HCT116 (cell line): ENCODE measurements around the gene MTSS2. TPM values are rescaled to one million over a fixed set of nuclear protein-coding genes. Genes with fewer than 3 reads are reported as not detected.

Experiments
- ATAC-seq: fragments of 200-7000 bp; cut with Tn5 transposase; 2 replicates; pipeline ENCODE4 v1.9.1; 2020; ENCODE audit warnings: mild to moderate bottlenecking, moderate library complexity
- BruUV-seq: library from RNA; stranded (reverse); fragments of 400-500 nt; replicated peaks from 2 replicates; lab custom pipeline; 2021; lab: Mats Ljungman, UMichigan
- CTCF ChIA-PET: fragments of 300-600 bp; sonication (Branson Sonifier 250); formaldehyde crosslinking; loops from one replicate; lab custom pipeline; 2021; ENCODE audit warnings: antibody characterized with exemption; lab: Charles Lee
- POLR2A ChIA-PET: fragments of 300-600, 350-600 bp; sonication (Branson Sonifier 250); formaldehyde crosslinking; loops from one replicate; lab custom pipeline; 2021; ENCODE audit warnings: antibody characterized with exemption; lab: Charles Lee
- RAD21 ChIA-PET, 2 experiments: fragments of 300-600 bp; sonication (Branson Sonifier 250); formaldehyde crosslinking; loops; one replicate each; lab custom pipeline; 2023; ENCODE audit warnings: low total read pairs in 2 of 2; ENCODE audit not compliant: uncharacterized antibody in 2 of 2, unreplicated experiment in 2 of 2, low non-redundant PET in 1 of 2; lab: Charles Lee
- DNase-seq: peaks from one replicate; pipeline ENCODE4 v3.0.0-alpha.2; 2010; ENCODE audit warnings: low read depth, low spot score
- H2AFZ ChIP-seq: fragments of 200-600 bp; shearing (Covaris generic), sonication (generic); 2 replicates; pipeline ENCODE4 v1.6.1; 2017; ENCODE audit warnings: low read depth, mixed run types, mixed read lengths, antibody characterized with exemption, low read length; ENCODE audit not compliant: poor library complexity, severe bottlenecking
- H3K27ac ChIP-seq: 2 replicates; pipeline ENCODE4 v1.5.1; 2012; ENCODE audit warnings: low read depth, low read length
- H3K27me3 ChIP-seq: fragments of 200-600 bp; sonication (generic); 2 replicates; pipeline ENCODE4 v1.6.1; 2016; ENCODE audit warnings: mixed run types, low read length, mixed read lengths; ENCODE audit not compliant: insufficient read depth
- H3K36me3 ChIP-seq, 2 experiments: fragments of 200-500 bp in 1 of 2; fragments of 200-600 bp in 1 of 2; sonication (Bioruptor generic) in 1 of 2; sonication (generic) in 1 of 2; 2 replicates each; pipeline versions ENCODE4 v1.5.1 to v1.6.1; 2014 to 2016; ENCODE audit warnings: low read length in 2 of 2, inconsistent platforms in 1 of 2, mixed read lengths in 1 of 2, mixed run types in 1 of 2; ENCODE audit not compliant: insufficient read depth in 2 of 2, control insufficient read depth in 1 of 2
- H3K4me1 ChIP-seq, 2 experiments: fragments of 200-600 bp in 1 of 2; sonication (generic) in 1 of 2; 2 replicates each; pipeline versions ENCODE4 v1.5.1 to v1.6.1; 2012 to 2017; ENCODE audit warnings: low read length in 2 of 2, inconsistent platforms in 1 of 2, mild to moderate bottlenecking in 1 of 2, mixed read lengths in 1 of 2, mixed run types in 1 of 2, moderate library complexity in 1 of 2; ENCODE audit not compliant: insufficient read depth in 2 of 2, control insufficient read depth in 1 of 2
- H3K4me2 ChIP-seq: fragments of 200-600 bp; sonication (generic); 2 replicates; pipeline ENCODE4 v1.6.1; 2017; ENCODE audit warnings: mixed run types, low read length, mixed read lengths
- H3K4me3 ChIP-seq, 2 experiments: fragments of 200-600 bp in 1 of 2; sonication (generic) in 1 of 2; replicated peaks in 1 of 2; 2 replicates each; pipeline ENCODE4 v1.5.1; 2011 to 2016; ENCODE audit warnings: low read length in 2 of 2, control low read depth in 1 of 2, low read depth in 1 of 2, mild to moderate bottlenecking in 1 of 2, mixed read lengths in 1 of 2, mixed run types in 1 of 2
- H3K79me2 ChIP-seq: fragments of 200-600 bp; sonication (generic); 2 replicates; pipeline ENCODE4 v1.6.1; 2017; ENCODE audit warnings: mild to moderate bottlenecking, mixed run types, low read length, moderate library complexity, mixed read lengths; ENCODE audit not compliant: insufficient read depth
- H3K9ac ChIP-seq: fragments of 200-600 bp; sonication (generic); 2 replicates; pipeline ENCODE4 v1.6.1; 2016; ENCODE audit warnings: low read length, mixed read lengths
- H3K9me2 ChIP-seq: fragments of 200-600 bp; sonication (generic), shearing (Covaris generic); 2 replicates; pipeline ENCODE4 v1.6.1; 2017; ENCODE audit warnings: mixed run types, mild to moderate bottlenecking, moderate library complexity; ENCODE audit not compliant: insufficient read depth
- H3K9me3 ChIP-seq, 2 experiments: fragments of 200-500 bp in 1 of 2; fragments of 200-600 bp in 1 of 2; sonication (Bioruptor generic) in 1 of 2; sonication (generic) in 1 of 2; 2 replicates each; pipeline ENCODE4 v1.6.1; 2014 to 2017; ENCODE audit warnings: low read length in 2 of 2, mixed read lengths in 2 of 2, inconsistent platforms in 1 of 2, low read depth in 1 of 2, mild to moderate bottlenecking in 1 of 2, mixed run types in 1 of 2, moderate library complexity in 1 of 2; ENCODE audit not compliant: control insufficient read depth in 1 of 2, insufficient read depth in 1 of 2
- H4K20me1 ChIP-seq: fragments of 200-600 bp; sonication (generic), shearing (Covaris generic); 2 replicates; pipeline ENCODE4 v1.6.1; 2017; ENCODE audit warnings: mixed run types, mild to moderate bottlenecking, moderate library complexity; ENCODE audit not compliant: insufficient read depth
- ATF3 ChIP-seq: IDR thresholded peaks from 2 replicates; pipeline ENCODE4 v1.6.1; 2012
- CTCF ChIP-seq, 3 experiments: fragments of 200-600 bp in 1 of 3; sonication (generic) in 1 of 3; IDR thresholded peaks in 2 of 3; conservative IDR thresholded peaks in 1 of 3; 2 replicates each; pipeline ENCODE4 v1.5.1; 2012 to 2017; ENCODE audit warnings: low read depth in 2 of 3, low read length in 2 of 3, antibody characterized with exemption in 1 of 3, borderline replicate concordance in 1 of 3, control low read depth in 1 of 3, mild to moderate bottlenecking in 1 of 3, mixed read lengths in 1 of 3, mixed run types in 1 of 3, moderate library complexity in 1 of 3; ENCODE audit not compliant: insufficient read depth in 1 of 3
- EZH2 ChIP-seq: fragments of 200-600 bp; sonication (generic); IDR thresholded peaks from 2 replicates; pipeline ENCODE4 v1.6.1; 2017; ENCODE audit warnings: antibody characterized with exemption, mixed run types
- MAX ChIP-seq: IDR thresholded peaks from 2 replicates; pipeline ENCODE4 v1.6.1; 2012
- POLR2AphosphoS5 ChIP-seq: IDR thresholded peaks from 2 replicates; pipeline ENCODE4 v1.6.1; 2011; ENCODE audit warnings: mild to moderate bottlenecking, low read depth, low read length, moderate library complexity
- SIN3A ChIP-seq: IDR thresholded peaks from 2 replicates; pipeline ENCODE4 v1.6.1; 2012; ENCODE audit warnings: low read depth
- SP1 ChIP-seq: IDR thresholded peaks from 2 replicates; pipeline ENCODE4 v1.6.1; 2012; ENCODE audit warnings: low read depth
- TCF7L2 ChIP-seq: IDR thresholded peaks from 2 replicates; pipeline ENCODE4 v1.7.0; 2011; ENCODE audit warnings: borderline replicate concordance, inconsistent platforms; ENCODE audit not compliant: insufficient read depth, insufficient read length; ENCODE audit errors: extremely low read depth
- YY1 ChIP-seq: IDR thresholded peaks from 2 replicates; pipeline ENCODE4 v1.6.1; 2011; ENCODE audit warnings: low read length, low read depth, moderate library complexity, mild to moderate bottlenecking; ENCODE audit not compliant: insufficient replicate concordance; ENCODE audit errors: extremely low read depth
- ZBTB33 ChIP-seq: IDR thresholded peaks from 2 replicates; pipeline ENCODE4 v1.6.1; 2011; ENCODE audit warnings: mild to moderate bottlenecking, low read length, moderate library complexity; ENCODE audit not compliant: insufficient replicate concordance; ENCODE audit errors: extremely low read depth
- intact Hi-C: fragments of 100-400 bp; cut with micrococcal nuclease; formaldehyde crosslinking; loops from 2 replicates; pipeline ENCODE4 v1.10.0; 2022
- total RNA-seq: library from RNA; stranded (reverse); gene quantifications from one replicate; pipeline ENCODE4 v1.2.1, GENCODE V29; 2021; ENCODE audit not compliant: unreplicated experiment

The MTSS2 gene
- total RNA-seq, 1 experiment from 2014 or later = 41.8 TPM

- no peak for DNase-seq
Measured at GRCh38 chr16:70701998-70702397, 16.1 kb upstream of the MTSS2 start.

More at GRCh38 chr16:70701998-70702397, 16.1 kb upstream of the MTSS2 start:
- ChIA-PET RAD21 (no interaction called here), POLR2A (no interaction called here), CTCF (no interaction called here)
- H3K36me3 ChIP-seq = no peaks in the 10 kb centered on the region
- no TSS peak for BruUV-seq
- TF ChIP-seq SIN3A (no peak), ATF3 (no peak), EZH2 (no peak), POLR2AphosphoS5 (no peak), TCF7L2 (no peak), ZBTB33 (no peak), MAX (no peak), CTCF (IDR thresholded peaks at IDR 0.05 in 2 of 3, conservative IDR thresholded peaks at IDR 0.05 in 1 of 3; ENCODE audit: borderline replicate concordance in 1 of 3, insufficient read depth in 1 of 3, low read depth in 2 of 3, low read length in 2 of 3) (no peak), SP1 (no peak), YY1 (no peak)
- H3K9me3 ChIP-seq = no peaks in the 10 kb centered on the region
- H4K20me1 ChIP-seq = no peaks in the 10 kb centered on the region
- intact Hi-C loops = no loop called here
- no peak overlapping the region for H3K9ac ChIP-seq
- no peaks in the 10 kb centered on the region for H3K27me3 ChIP-seq
- no peak overlapping the region for H3K4me3 ChIP-seq
- no peaks in the 10 kb centered on the region for H3K9me2 ChIP-seq
- no peak overlapping the region for H3K27ac ChIP-seq
- H3K4me1 ChIP-seq = peaks cover 25 to 44% of the 10 kb centered on the region in 2 experiments
- no peak overlapping the region for H3K4me2 ChIP-seq
- no peaks in the 10 kb centered on the region for H3K79me2 ChIP-seq
- no peak for ATAC-seq
- H2AFZ ChIP-seq = no peak overlapping the region
